B cell (primary cell): Measurements from ENCODE around the gene SEC16A. TPM values are rescaled to one million over a fixed set of nuclear protein-coding genes. Genes with fewer than 3 reads are reported as not detected.

Source experiments
- ATAC-seq: fragments of 200-7000 bp; cut with Tn5 transposase; one replicate; pipeline ENCODE4 v1.10.0; 2021; ENCODE audit warnings: low read depth, mild to moderate bottlenecking, moderate number of reproducible peaks, moderate library complexity
- CTCF ChIA-PET: fragments of 350-600 bp; sonication (Branson Sonifier 250); formaldehyde crosslinking; loops from one replicate; lab custom pipeline; 2021; ENCODE audit warnings: antibody characterized with exemption, inconsistent platforms; lab: Charles Lee
- POLR2A ChIA-PET: fragments of 350-600 bp; sonication (Branson Sonifier 250); formaldehyde crosslinking; loops from one replicate; lab custom pipeline; 2021; ENCODE audit warnings: antibody characterized with exemption; lab: Charles Lee
- DNase-seq: peaks from one replicate; pipeline ENCODE4 v3.0.0; 2013
- H2AFZ ChIP-seq: 2 replicates; pipeline ENCODE4 v1.6.1; 2012; ENCODE audit warnings: mild to moderate bottlenecking, low read depth, low read length; ENCODE audit not compliant: insufficient read depth, poor library complexity, severe bottlenecking
- H3K27ac ChIP-seq, 2 donors: 1 replicate in 1 of 2; 2 replicates in 1 of 2; pipeline ENCODE4 v1.5.1; 2012 to 2013; ENCODE audit warnings: low read length in 2 of 2, mild to moderate bottlenecking in 2 of 2, moderate library complexity in 1 of 2
- H3K27me3 ChIP-seq, 4 experiments: fragments of 200-600 bp in 1 of 4; sonication (generic) in 1 of 4; replicated peaks in 1 of 4; 1 replicate in 2 of 4; 2 replicates in 2 of 4; pipeline versions ENCODE4 v1.6.1 to v1.7.0; 2013 to 2016; ENCODE audit warnings: low read length in 3 of 4, mild to moderate bottlenecking in 2 of 4, mixed read lengths in 1 of 4, moderate library complexity in 1 of 4; ENCODE audit not compliant: insufficient read depth in 4 of 4, control insufficient read depth in 3 of 4; ENCODE audit errors: control extremely low read depth in 1 of 4
- H3K36me3 ChIP-seq, 2 experiments: replicated peaks in 1 of 2; 1 replicate in 1 of 2; 2 replicates in 1 of 2; pipeline versions ENCODE4 v1.6.1 to v1.7.1; 2013; ENCODE audit warnings: low read length in 1 of 2; ENCODE audit not compliant: insufficient read depth in 2 of 2, control insufficient read depth in 1 of 2; ENCODE audit errors: control extremely low read depth in 1 of 2, extremely low read depth in 1 of 2
- H3K4me1 ChIP-seq, 2 donors: fragments of 200-600 bp in 1 of 2; sonication (generic) in 1 of 2; 1 replicate in 1 of 2; 2 replicates in 1 of 2; pipeline versions ENCODE4 v1.5.1 to v1.6.1; 2013 to 2017; ENCODE audit warnings: low read length in 2 of 2; ENCODE audit not compliant: control insufficient read depth in 2 of 2, insufficient read depth in 2 of 2
- H3K4me2 ChIP-seq: replicated peaks from 2 replicates; pipeline ENCODE3; 2012; ENCODE audit warnings: mild to moderate bottlenecking, low read depth, low read length; ENCODE audit not compliant: poor library complexity, severe bottlenecking
- H3K4me3 ChIP-seq, 5 experiments: fragments of 200-600 bp in 1 of 5; sonication (generic) in 1 of 5; 1 replicate in 3 of 5; 2 replicates in 2 of 5; pipeline versions ENCODE4 v1.5.1 to v1.7.0; 2011 to 2016; ENCODE audit warnings: low read length in 4 of 5, mild to moderate bottlenecking in 4 of 5, low read depth in 2 of 5, control low read depth in 1 of 5, moderate library complexity in 1 of 5; ENCODE audit not compliant: insufficient read depth in 1 of 5; ENCODE audit errors: control extremely low read depth in 1 of 5, extremely low read depth in 1 of 5
- H3K79me2 ChIP-seq: fragments of 200-600 bp; sonication (generic); one replicate; pipeline ENCODE4 v1.6.0; 2016; ENCODE audit warnings: low read length; ENCODE audit not compliant: control insufficient read depth, insufficient read depth
- H3K9ac ChIP-seq: fragments of 200-600 bp; sonication (generic); 2 replicates; pipeline ENCODE4 v1.6.1; 2017; ENCODE audit warnings: mild to moderate bottlenecking, low read length, moderate library complexity
- H3K9me3 ChIP-seq, 3 donors: one replicate each; pipeline versions ENCODE4 v1.6.1 to v1.7.1; 2013; ENCODE audit warnings: low read length in 2 of 3; ENCODE audit not compliant: control insufficient read depth in 2 of 3, insufficient read depth in 1 of 3; ENCODE audit errors: control extremely low read depth in 1 of 3
- H4K20me1 ChIP-seq: 2 replicates; pipeline ENCODE4 v1.6.0; 2012; ENCODE audit warnings: mild to moderate bottlenecking, low read length; ENCODE audit not compliant: insufficient read depth, control insufficient read depth, poor library complexity, severe bottlenecking
- H3K27ac Mint-ChIP-seq: one replicate; pipeline ENCODE4 v1.8.0; 2021; ENCODE audit warnings: mixed read lengths
- H3K27me3 Mint-ChIP-seq: one replicate; pipeline ENCODE4 v1.8.0; 2021; ENCODE audit warnings: mixed read lengths
- H3K4me1 Mint-ChIP-seq: one replicate; pipeline ENCODE4 v1.8.0; 2021; ENCODE audit warnings: mixed read lengths
- H3K4me3 Mint-ChIP-seq: one replicate; pipeline ENCODE4 v1.8.0; 2021; ENCODE audit warnings: mixed read lengths
- H3K9me3 Mint-ChIP-seq: one replicate; pipeline ENCODE4 v1.8.0; 2022; ENCODE audit warnings: mixed read lengths; ENCODE audit not compliant: insufficient read depth
- CTCF ChIP-seq: fragments of 200-600 bp; IDR thresholded peaks from one replicate; pipeline ENCODE4 v1.8.0; 2022; ENCODE audit warnings: antibody characterized with exemption, mild to moderate bottlenecking
- EZH2 ChIP-seq: IDR thresholded peaks from 2 replicates; pipeline ENCODE4 v1.6.1; 2012; ENCODE audit warnings: borderline replicate concordance, low read depth, mild to moderate bottlenecking, moderate library complexity, low read length; ENCODE audit not compliant: insufficient read depth, poor library complexity, severe bottlenecking
- WGBS: methylation state at CpG from one replicate; pipeline ENCODE4 v1.1.5; 2013; ENCODE audit warnings: missing lambda C conversion rate; ENCODE audit not compliant: insufficient coverage; 5-methylcytosine and 5-hydroxymethylcytosine counted together
- intact Hi-C: fragments of 100-400 bp; cut with micrococcal nuclease; formaldehyde crosslinking; loops from one replicate; pipeline ENCODE4 v1.10.0; 2022
- polyA plus RNA-seq: library from polyadenylated mRNA; depleted of rRNA; stranded (reverse); fragments of >200 nt; gene quantifications from 2 replicates; pipeline ENCODE4 v1.2.3, GENCODE V29; 2012
- total RNA-seq, 2 donors: library from RNA; stranded (reverse); fragments of 120-200 nt in 1 of 2; gene quantifications; 1 replicate in 1 of 2; 2 replicates in 1 of 2; pipeline versions ENCODE4 v1.2.3 to v1.2.4, GENCODE V29; 2013 to 2022

Gene SEC16A
- total and polyA plus RNA-seq, 2 donors (not counting 1 experiment from before 2014, with no cell fraction given): 31.7 to 73.4 TPM

- H3K4me1 Mint-ChIP-seq: peaks cover 39% of the 10 kb centered on the region
- CTCF ChIA-PET: interaction anchor here (0.7 to 1.8 kb wide), 2 partner anchors 9 to 40 kb away, joined by 3 to 5 read pairs; no protein-coding TSS in a partner anchor
- H3K79me2 ChIP-seq: peaks cover 77% of the 10 kb centered on the region
Observed at GRCh38 chr9:136528716-136529341, 46.0 kb upstream of the SEC16A start.

More at GRCh38 chr9:136528716-136529341, 46.0 kb upstream of the SEC16A start:
- ATAC-seq (no peak), DNase-seq (no peak)
- H3K27ac Mint-ChIP-seq: peak overlapping the region; percentile 37
- TF ChIP-seq CTCF (no peak), EZH2 (no peak)
- Histone ChIP-seq H2AFZ (no peak overlapping the region), H3K36me3 (peaks cover 0 to 2% of the 10 kb centered on the region in 2 experiments), H3K4me1 (peaks cover 52 to 56% of the 10 kb centered on the region in 2 donors), H3K9me3 (peaks cover 0 to 2% (median 0%) of the 10 kb centered on the region in 3 donors), H3K27me3 (no peaks in the 10 kb centered on the region), H4K20me1 (peaks cover 100% of the 10 kb centered on the region), H3K27ac (peak overlapping the region in 1 of 2 donors; percentile 12), H3K4me2 (peak overlapping the region; percentile 75), H3K4me3 (no peak overlapping the region), H3K9ac (no peak overlapping the region)
- H3K27me3 Mint-ChIP-seq: no peaks in the 10 kb centered on the region
- 90% methylated on average over 11 of the region's 12 CpGs for WGBS
- H3K9me3 Mint-ChIP-seq: no peaks in the 10 kb centered on the region
- POLR2A ChIA-PET: no interaction called here
- H3K4me3 Mint-ChIP-seq: no peak overlapping the region
- intact Hi-C loops: no loop called here
